LNCAP (cell line): ENCODE measurements around the gene BET1.

Source experiments
- CTCF ChIP-seq: fragments of 450-650 bp; IDR thresholded peaks from 2 replicates; pipeline ENCODE4 v1.5.1; 2017; ENCODE audit warnings: mild to moderate bottlenecking

The BET1 gene

GRCh38 chr7:94030634-94031033 is 26.5 kb upstream of the BET1 start:
- no peak for TF ChIP-seq CTCF

- TF ChIP-seq CTCF, result no peak
These were observed 25.8 kb upstream of the BET1 start for GRCh38 chr7:94029976-94030375.

- no peak for TF ChIP-seq CTCF
These were observed 24.6 kb upstream of the BET1 start for GRCh38 chr7:94028768-94029167.

GRCh38 chr7:94022550-94022949 is 18.4 kb upstream of the BET1 start:
- no peak for TF ChIP-seq CTCF

GRCh38 chr7:94016786-94017185 is 12.6 kb upstream of the BET1 start:
- no peak for TF ChIP-seq CTCF

GRCh38 chr7:94015538-94015937 is 11.4 kb upstream of the BET1 start:
- TF ChIP-seq CTCF, result no peak

GRCh38 chr7:94012746-94013145 is 8.6 kb upstream of the BET1 start:
- TF ChIP-seq CTCF, result no peak

- no peak for TF ChIP-seq CTCF
These were observed 7.7 kb upstream of the BET1 start for GRCh38 chr7:94011714-94012353.
